ENCODE results near the gene SYP.

Gene SYP

DNA sequence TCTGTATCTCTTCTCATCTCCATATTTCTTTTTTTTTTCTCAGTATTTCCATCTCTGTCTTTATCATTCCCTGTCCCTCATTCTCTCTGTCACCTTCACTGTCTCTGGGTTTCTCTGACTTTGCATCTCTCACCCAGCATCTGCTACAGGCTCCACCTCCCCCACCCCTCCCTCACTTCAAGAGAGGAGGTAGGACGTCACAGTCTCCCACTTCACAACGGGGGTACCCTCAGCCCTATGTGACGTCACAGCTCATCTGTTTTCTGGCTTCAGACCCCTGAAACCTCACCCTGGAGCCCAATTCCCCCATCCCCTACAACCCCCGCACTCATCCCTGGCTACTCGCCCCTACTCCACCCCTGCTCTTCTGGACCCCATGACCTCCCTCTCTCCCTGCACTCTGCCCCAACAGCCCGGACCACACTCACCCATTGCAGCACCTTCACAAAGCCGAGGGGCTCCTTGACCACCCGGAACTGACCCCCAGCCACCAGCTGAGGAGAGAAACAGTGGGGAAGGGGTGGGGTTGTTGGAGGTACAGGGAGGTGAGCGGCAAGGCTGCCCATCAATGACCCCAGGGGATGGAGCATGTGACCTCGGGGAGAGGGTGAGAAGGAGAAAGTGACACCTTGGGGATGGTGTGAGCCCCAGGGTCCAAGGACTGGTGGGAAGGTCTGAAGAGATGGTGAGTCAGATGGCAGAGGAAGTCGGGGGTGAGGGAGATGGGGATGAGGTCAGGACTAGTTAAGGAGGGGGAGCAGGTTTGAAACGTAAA lies 1.3 kb downstream of the SYP start (continued):
- TF ChIP-seq, protein P1, sequence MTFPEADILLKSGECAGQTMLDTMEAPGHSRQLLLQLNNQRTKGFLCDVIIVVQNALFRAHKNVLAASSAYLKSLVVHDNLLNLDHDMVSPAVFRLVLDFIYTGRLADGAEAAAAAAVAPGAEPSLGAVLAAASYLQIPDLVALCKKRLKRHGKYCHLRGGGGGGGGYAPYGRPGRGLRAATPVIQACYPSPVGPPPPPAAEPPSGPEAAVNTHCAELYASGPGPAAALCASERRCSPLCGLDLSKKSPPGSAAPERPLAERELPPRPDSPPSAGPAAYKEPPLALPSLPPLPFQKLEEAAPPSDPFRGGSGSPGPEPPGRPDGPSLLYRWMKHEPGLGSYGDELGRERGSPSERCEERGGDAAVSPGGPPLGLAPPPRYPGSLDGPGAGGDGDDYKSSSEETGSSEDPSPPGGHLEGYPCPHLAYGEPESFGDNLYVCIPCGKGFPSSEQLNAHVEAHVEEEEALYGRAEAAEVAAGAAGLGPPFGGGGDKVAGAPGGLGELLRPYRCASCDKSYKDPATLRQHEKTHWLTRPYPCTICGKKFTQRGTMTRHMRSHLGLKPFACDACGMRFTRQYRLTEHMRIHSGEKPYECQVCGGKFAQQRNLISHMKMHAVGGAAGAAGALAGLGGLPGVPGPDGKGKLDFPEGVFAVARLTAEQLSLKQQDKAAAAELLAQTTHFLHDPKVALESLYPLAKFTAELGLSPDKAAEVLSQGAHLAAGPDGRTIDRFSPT (tag by site-specific recombination; IDR thresholded peaks at IDR 0.05), result 0 out of 2 replicates have a peak, but pooled peaks have one; percentile 9
- TF ChIP-seq KLF16 (tag by site-specific recombination; IDR thresholded peaks at IDR 0.05) (no peak), PRDM1 (tag by site-specific recombination; IDR thresholded peaks at IDR 0.05) (peak; percentile 72; the same call in 1 of the 2 replicates), ZNF311 (tag by site-specific recombination; IDR thresholded peaks at IDR 0.05; ENCODE audit: borderline replicate concordance) (no peak), MYNN (tag by site-specific recombination; IDR thresholded peaks at IDR 0.05; ENCODE audit: borderline replicate concordance) (no peak), ZFHX2 (tag by site-specific recombination; conservative IDR thresholded peaks at IDR 0.05) (peak; percentile 48), ZNF2 (tag by site-specific recombination; IDR thresholded peaks at IDR 0.05) (no peak)
- TF ChIP-seq, protein P2, sequence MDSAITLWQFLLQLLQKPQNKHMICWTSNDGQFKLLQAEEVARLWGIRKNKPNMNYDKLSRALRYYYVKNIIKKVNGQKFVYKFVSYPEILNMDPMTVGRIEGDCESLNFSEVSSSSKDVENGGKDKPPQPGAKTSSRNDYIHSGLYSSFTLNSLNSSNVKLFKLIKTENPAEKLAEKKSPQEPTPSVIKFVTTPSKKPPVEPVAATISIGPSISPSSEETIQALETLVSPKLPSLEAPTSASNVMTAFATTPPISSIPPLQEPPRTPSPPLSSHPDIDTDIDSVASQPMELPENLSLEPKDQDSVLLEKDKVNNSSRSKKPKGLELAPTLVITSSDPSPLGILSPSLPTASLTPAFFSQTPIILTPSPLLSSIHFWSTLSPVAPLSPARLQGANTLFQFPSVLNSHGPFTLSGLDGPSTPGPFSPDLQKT (IDR thresholded peaks at IDR 0.05; ENCODE audit: borderline replicate concordance, low read depth, low read length), result no peak

DNA sequence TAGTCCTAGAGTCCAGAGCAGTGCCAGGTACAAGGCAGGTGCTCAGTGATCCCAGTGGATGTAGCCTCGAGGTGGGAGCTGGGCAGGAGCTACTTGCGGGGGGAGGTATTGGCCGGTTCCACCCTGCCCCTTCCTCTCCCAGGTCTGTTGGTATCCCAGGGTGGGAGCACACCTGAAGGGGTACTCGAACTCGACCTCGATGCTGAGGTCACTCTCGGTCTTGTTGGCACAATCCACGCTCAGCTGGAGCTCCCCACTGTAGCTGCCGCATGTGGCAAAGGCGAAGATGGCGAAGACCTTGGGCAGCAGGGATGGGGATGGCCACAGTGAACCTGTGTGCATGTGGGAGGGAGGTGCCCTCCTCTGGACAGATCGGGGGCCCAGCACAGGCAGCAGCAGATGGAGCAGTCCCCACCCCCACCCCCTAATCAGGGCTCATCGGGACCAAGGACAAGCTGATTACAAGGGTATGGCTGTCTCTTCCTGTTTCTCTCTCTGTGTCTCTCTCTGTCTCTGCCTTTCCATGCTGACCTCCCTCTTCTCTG lies 2.4 kb downstream of the SYP start:
- POLR2A ChIA-PET, result no interaction called here
- CTCF ChIA-PET, result interaction anchor here (0.6 to 0.7 kb wide), 2 partner anchors 20 to 1027 kb away, joined by 3 read pairs; no protein-coding TSS in a partner anchor

More for the DNA sequence above, 2.4 kb downstream of the SYP start:
- Histone ChIP-seq H3K9me3 (ENCODE audit: control insufficient read depth, insufficient read depth, low read depth, low read length) (no peaks in the 10 kb centered on the region), H3K27ac (ENCODE audit: extremely low read depth, low read depth, low read length) (no peak overlapping the region), H3K4me1 (ENCODE audit: control insufficient read depth, insufficient read depth, low read length) (no peaks in the 10 kb centered on the region), H3K36me3 (ENCODE audit: control insufficient read depth in 2 of 2, insufficient read depth in 1 of 2, low read length in 2 of 2) (no peaks in the 10 kb centered on the region), H3K4me3 (ENCODE audit: low read depth, low read length) (no peak overlapping the region)
- TF ChIP-seq, protein P3, sequence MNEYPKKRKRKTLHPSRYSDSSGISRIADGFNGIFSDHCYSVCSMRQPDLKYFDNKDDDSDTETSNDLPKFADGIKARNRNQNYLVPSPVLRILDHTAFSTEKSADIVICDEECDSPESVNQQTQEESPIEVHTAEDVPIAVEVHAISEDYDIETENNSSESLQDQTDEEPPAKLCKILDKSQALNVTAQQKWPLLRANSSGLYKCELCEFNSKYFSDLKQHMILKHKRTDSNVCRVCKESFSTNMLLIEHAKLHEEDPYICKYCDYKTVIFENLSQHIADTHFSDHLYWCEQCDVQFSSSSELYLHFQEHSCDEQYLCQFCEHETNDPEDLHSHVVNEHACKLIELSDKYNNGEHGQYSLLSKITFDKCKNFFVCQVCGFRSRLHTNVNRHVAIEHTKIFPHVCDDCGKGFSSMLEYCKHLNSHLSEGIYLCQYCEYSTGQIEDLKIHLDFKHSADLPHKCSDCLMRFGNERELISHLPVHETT (tag by site-specific recombination; IDR thresholded peaks at IDR 0.05), result no peak
- TF ChIP-seq, protein P4, sequence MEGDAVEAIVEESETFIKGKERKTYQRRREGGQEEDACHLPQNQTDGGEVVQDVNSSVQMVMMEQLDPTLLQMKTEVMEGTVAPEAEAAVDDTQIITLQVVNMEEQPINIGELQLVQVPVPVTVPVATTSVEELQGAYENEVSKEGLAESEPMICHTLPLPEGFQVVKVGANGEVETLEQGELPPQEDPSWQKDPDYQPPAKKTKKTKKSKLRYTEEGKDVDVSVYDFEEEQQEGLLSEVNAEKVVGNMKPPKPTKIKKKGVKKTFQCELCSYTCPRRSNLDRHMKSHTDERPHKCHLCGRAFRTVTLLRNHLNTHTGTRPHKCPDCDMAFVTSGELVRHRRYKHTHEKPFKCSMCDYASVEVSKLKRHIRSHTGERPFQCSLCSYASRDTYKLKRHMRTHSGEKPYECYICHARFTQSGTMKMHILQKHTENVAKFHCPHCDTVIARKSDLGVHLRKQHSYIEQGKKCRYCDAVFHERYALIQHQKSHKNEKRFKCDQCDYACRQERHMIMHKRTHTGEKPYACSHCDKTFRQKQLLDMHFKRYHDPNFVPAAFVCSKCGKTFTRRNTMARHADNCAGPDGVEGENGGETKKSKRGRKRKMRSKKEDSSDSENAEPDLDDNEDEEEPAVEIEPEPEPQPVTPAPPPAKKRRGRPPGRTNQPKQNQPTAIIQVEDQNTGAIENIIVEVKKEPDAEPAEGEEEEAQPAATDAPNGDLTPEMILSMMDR (tag by site-specific recombination; IDR thresholded peaks at IDR 0.05), result no peak
- TF ChIP-seq SETDB1 (IDR thresholded peaks at IDR 0.05; ENCODE audit: insufficient read length, low read length), result no peak
- TF ChIP-seq ZNF423 (tag by site-specific recombination; IDR thresholded peaks at IDR 0.05), result no peak
- no peak for TF ChIP-seq ZNF571 (tag by site-specific recombination; IDR thresholded peaks at IDR 0.05)
- no peak for TF ChIP-seq ZNF473 (tag by site-specific recombination; IDR thresholded peaks at IDR 0.05)
- TF ChIP-seq ZNF529 (tag by site-specific recombination; IDR thresholded peaks at IDR 0.05; ENCODE audit: insufficient replicate concordance), result no peak
- no peak for TF ChIP-seq ZBTB1 (tag by site-specific recombination; IDR thresholded peaks at IDR 0.05)
- no peak for TF ChIP-seq ZBTB48 (tag by site-specific recombination; IDR thresholded peaks at IDR 0.05)
- TF ChIP-seq, protein P5, sequence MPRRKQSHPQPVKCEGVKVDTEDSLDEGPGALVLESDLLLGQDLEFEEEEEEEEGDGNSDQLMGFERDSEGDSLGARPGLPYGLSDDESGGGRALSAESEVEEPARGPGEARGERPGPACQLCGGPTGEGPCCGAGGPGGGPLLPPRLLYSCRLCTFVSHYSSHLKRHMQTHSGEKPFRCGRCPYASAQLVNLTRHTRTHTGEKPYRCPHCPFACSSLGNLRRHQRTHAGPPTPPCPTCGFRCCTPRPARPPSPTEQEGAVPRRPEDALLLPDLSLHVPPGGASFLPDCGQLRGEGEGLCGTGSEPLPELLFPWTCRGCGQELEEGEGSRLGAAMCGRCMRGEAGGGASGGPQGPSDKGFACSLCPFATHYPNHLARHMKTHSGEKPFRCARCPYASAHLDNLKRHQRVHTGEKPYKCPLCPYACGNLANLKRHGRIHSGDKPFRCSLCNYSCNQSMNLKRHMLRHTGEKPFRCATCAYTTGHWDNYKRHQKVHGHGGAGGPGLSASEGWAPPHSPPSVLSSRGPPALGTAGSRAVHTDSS (tag by site-specific recombination; IDR thresholded peaks at IDR 0.05), result no peak
- TF ChIP-seq ZNF621 (tag by site-specific recombination; IDR thresholded peaks at IDR 0.05), result no peak
- no peak for TF ChIP-seq ZNF501 (tag by site-specific recombination; IDR thresholded peaks at IDR 0.05)
